GM13976 (cell line): ENCODE data around the gene PDGFC.

ENCODE experiments used
- DNase-seq: peaks from one replicate; pipeline ENCODE4 v3.0.0; 2012; ENCODE audit warnings: low spot score
- CTCF ChIP-seq: IDR thresholded peaks from 2 replicates; pipeline ENCODE4 v1.5.1; 2012; ENCODE audit warnings: borderline replicate concordance, mild to moderate bottlenecking; ENCODE audit not compliant: insufficient read depth; ENCODE audit errors: extremely low read depth, missing control alignments, control extremely low read depth
- in situ Hi-C: fragments of 300-500 bp; cut with MboI; formaldehyde crosslinking; loops from one replicate; pipeline ENCODE4 v1.12.0; 2022; ENCODE audit warnings: low sequenced_read_pairs, mixed read lengths, inconsistent platforms; ENCODE audit not compliant: unreplicated experiment

Gene PDGFC

GRCh38 chr4:156792462-156793085, 179.0 kb downstream of the PDGFC start:
- TF ChIP-seq CTCF = no peak
- in situ Hi-C loops = no loop called here
- no peak for DNase-seq

DNA sequence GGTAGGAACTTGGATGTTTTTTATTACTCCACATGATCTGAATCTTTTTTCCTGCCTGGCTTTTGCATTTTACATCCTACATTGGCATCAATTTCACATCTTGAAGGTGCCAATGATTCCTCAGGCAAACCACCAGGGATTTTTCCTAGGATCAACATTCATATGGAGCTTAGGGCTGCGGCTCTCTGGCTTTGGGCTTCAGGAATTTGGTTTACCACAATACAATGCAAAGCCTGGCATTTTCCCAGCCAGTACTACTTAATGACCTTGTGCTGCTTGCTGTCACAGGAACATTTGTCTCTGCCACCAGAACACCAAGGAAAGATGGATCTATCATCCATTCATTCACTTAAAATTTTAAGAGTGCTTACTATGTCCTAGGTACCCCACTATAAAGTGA, 180.7 kb downstream of the PDGFC start:
- TF ChIP-seq CTCF = no peak
- in situ Hi-C loops = no loop called here
- no peak for DNase-seq

DNA sequence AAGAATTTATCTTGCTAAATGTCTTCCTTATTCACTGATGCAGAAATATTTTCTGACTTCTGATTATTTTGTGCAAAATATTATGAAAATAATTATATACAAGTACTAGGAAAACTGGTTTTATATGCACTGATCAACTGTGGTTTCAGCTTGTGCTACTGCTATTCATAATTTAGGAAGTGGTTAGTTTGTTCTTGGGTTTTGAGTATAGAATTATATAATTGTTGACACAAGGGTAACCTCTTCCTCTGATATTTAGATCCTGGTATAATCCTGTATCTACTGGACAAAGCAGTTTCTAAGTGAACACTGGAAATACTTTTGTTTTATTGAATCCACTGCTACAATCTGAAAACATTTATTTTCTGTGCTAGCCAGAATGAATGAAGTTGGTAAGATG, 182.8 kb downstream of the PDGFC start:
- DNase-seq = no peak
- in situ Hi-C loops = no loop called here
- TF ChIP-seq CTCF = no peak

DNA sequence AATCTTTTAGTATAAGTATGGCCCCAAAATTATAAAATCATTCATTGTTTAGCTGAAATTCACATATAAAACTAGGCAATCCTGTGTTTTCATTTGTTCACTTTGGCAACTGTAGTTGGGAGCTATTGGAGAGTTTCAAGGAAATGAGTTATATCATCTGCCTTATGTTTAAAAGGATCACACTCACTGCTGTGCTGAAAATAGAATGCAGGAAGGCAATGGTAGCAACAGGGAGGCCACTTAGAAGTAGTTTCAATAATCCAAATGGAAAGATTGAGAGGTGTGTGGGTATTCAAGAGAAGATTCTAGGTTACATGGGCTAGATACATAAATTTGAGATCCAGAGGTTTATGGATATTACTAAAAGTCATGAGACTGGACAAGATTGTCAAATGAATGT, 184.9 kb downstream of the PDGFC start:
- no peak for TF ChIP-seq CTCF
- in situ Hi-C loops = no loop called here
- DNase-seq = no peak

DNA sequence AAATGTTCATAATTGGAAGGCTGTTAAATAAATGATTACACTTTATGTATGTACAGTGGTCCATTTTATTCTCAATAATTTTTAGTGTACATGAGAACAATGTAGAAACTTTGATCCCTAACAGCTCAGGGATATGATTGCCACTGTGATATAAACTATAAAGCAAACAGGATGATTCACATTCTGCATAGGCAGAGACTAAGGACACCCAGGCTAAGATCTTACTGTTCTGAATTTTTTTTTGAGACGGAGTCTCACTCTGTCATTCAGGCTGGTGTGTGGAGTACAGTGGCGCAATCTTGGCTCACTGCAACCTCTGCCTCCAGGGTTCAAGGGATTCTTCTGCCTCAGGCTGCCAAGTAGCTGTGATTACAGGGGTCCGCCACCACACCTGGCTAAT, 186.6 kb downstream of the PDGFC start:
- no peak for TF ChIP-seq CTCF
- in situ Hi-C loops = no loop called here
- DNase-seq = no peak

- in situ Hi-C loops = no loop called here
- DNase-seq = no peak
- no peak for TF ChIP-seq CTCF
Measured at GRCh38 chr4:156783966-156784365, 187.6 kb downstream of the PDGFC start.
